Measurements from ENCODE around the gene GPD1.
A peak's percentile ranks its signal among the peaks of the same experiment; 100 is the strongest.
"Not testable (repeated sequence)": the region's sequence is repeated elsewhere in the genome, so short reads cannot be mapped to it uniquely, and the experiment has no call there.

Gene GPD1

DNA sequence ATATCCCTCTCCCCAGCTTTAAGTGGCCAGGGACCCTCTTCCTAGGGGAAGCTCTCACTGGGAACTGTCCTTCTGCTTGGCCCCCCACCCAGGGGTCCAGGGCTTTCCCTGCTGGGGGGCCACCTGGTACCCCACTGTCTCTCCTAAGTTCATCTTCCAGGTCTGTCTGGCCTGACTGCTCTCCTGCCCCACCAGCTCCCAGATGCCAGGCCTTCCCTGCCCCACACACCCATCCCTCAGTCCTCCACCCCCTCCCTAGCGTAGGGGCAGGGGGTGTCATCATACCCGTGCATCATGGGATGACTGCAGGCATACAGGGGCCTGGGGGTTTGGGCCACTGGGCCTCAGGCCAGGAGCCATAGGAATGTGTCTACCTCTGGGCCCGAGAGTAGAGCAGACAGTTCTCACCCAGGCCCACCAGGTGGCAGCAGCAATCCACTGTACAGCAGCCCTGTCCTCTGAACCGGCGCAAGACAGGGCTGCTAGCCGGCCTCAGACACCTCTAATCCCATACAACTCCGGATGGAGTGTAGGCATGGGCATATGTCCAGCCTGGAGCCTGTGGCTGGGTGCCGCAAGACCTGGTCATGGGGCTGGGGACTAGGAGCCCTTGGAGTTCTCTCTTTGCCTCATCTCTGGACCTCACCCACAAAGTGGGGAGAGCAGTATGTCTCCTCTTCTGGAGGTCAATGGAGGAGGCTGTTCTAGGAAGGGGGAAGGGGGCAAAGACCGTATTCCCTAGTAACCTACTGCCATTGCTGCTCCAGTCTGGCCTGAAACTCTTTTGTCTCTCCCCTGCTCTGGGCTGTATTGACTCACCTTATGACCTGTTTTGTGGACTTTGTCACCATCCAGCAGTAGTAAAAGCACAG lies 28.6 kb upstream of the GPD1 start:
- peak; percentile 77 for DNase-seq

DNA sequence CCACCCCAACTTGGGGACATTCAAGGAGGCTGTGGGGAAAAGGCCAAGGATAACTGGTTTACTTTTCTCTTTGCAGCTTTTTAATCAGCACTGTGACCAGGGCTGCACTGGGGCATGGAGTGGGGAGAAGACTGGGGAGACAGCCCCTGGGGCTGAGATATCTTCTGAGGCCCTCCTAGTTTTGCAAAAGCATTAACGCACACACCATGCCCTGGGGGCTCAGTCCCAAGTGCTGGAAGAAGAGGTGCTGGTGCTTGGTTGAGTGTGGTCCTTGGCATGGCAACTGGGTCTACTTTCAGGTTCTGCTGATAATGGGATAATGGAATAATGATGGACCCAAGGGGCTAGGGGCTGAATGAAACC lies 28.0 kb upstream of the GPD1 start:
- DNase-seq: no peak

DNA sequence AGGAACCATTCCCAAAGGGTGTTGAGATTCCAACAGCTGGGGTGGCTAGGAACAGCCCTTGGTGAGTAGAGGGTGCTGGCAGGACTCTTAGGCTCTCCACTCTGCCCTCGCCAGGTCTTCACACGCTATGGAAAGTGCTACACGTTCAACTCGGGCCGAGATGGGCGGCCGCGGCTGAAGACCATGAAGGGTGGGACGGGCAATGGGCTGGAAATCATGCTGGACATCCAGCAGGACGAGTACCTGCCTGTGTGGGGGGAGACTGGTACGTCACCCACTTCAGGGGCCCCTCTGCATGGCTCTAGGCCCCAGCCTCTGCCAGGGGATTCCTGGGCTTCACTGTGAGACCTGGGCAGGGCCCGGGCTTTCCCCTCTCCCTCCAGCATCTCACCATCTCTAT lies 26.7 kb upstream of the GPD1 start:
- no peak for DNase-seq

DNA sequence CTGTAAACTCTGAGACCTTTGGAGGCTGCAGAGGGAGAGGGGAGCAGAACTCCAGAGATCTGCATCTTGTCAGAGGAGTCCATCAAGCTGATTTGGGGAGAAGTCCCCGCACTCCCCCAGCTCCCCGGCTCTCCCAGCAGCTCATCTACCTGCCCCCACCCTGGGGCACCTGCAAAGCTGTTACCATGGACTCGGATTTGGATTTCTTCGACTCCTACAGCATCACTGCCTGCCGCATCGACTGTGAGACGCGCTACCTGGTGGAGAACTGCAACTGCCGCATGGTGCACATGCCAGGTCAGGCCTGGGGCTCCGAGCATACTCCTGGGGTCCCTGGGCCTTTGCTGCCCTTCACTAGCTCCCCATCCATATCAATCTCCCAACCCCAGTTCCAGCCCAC lies 25.5 kb upstream of the GPD1 start:
- no peak for DNase-seq

DNA sequence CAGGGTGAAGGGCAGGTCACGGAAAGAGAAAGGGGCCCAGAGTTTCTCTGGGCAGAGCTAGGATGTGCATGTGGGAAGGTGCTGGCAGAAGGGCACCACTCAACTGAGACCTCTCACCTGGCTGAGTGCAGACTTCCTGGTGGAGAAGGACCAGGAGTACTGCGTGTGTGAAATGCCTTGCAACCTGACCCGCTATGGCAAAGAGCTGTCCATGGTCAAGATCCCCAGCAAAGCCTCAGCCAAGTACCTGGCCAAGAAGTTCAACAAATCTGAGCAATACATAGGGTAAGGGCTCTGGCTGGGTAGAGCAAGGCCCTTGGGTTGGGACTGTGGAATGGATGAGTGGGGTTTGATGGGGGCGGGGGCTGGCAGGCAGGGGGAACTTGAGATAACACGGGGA lies 24.0 kb upstream of the GPD1 start:
- no peak for DNase-seq

DNA sequence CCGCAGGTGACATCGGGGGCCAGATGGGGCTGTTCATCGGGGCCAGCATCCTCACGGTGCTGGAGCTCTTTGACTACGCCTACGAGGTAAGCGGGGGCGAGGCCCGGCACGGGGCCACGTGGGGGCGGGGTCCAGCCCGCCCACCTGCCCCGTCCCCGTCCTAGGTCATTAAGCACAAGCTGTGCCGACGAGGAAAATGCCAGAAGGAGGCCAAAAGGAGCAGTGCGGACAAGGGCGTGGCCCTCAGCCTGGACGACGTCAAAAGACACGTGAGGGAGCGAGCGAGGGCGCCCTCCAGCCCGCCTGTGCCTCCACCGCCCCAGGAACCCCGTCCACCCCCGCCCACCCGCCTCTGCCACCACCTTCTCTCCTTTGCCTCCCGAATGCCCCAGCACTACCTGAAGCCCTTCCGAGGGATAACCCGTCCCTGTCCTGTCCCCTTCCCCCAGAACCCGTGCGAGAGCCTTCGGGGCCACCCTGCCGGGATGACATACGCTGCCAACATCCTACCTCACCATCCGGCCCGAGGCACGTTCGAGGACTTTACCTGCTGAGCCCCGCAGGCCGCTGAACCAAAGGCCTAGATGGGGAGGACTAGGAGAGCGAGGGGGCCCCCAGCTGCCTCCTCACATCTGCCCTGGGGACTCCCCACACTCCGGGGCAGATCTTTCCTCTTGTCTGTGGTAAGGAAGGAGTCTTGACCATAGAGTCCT lies 22.6 kb upstream of the GPD1 start:
- no peak for DNase-seq

DNA sequence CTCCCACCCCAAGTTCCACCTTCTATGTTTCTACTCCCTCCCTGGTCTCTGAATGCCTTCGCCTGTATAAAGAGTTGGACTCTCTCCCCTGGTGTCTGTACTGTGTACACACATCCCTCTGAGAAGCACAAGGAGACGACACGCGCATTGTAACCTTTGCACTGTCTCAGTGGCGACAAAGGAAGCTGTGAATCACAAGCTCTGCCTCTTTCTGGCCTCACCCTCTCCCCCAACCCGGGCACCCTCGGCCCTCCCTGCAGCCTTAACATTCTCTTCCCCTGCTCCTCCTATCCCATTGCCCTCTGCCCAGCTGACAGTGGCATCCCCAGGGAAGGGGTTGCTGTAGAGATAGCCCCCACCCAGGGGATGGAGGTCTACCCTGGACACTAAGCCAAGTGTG lies 21.2 kb upstream of the GPD1 start:
- DNase-seq: no peak

DNA sequence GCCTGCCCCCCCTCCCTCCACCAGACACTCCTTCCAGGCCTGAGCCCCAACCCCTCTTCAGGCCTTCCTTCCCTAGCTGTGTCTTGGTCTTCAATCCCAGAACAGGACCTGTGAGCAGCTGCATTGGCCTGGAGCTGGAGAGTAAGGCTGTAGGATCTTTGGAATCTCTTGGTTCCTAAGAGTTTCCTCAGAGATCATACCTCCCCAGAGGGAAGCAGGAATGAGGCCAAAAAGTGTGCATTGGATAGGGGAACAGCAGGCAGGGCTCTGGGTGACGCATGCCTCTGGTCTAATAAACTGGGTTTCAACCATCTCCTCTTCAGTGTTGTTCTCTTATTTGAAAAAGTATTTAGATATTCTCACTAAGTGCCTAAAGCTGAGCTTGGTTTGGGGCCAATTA lies 20.5 kb upstream of the GPD1 start:
- DNase-seq: no peak

DNA sequence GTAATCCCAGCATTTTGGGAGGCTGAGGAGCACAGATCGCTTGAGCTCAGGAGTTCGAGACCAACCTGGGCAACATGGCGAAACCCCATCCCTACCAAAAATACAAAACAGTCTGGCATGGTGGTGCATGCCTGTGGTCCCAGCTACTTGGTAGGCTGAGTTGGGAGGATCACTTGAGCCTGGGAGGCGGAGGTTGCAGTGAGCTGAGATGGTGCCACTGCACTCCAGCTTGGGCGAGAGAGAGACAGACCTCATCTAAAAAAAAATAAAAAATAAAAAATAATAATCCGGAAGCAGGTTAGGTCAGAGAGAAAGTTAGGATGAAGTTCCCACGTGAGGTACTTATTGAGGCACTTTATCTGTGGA lies 19.4 kb upstream of the GPD1 start:
- DNase-seq: not testable (repeated sequence)

DNA sequence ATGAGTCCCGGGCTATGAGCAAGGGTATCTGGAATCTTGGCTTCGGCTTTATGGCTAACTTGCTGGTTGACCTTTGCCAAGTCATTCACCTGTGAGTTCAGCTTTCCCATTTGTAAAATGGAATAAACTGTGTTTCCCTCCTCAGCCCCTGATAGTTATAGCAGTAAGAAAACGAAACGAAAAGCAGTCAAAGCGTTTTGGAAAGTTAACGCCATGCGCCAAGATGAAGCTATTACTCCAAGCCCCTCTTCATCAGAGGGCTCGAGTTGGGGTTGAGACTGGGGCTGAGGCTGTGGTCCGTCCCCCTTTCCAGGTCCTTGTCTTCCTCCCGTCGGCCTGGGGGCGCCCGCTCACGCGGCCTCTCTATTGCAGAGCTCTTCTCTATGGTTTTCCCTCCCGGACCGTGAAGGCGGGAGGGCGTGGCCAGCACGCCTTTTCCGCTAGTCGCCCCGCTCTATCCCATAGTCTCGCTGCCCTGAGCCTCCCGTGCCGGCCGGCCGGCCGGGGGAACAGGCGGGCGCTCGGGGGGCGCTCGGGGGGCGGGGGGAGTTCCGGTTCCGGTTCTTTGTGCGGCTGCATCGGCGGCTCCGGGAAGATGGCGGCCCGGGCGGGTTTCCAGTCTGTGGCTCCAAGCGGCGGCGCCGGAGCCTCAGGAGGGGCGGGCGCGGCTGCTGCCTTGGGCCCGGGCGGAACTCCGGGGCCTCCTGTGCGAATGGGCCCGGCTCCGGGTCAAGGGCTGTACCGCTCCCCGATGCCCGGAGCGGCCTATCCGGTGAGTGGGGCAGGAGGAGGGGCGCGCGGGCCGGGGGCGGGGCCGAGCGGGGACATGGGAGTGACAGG lies 18.8 kb upstream of the GPD1 start, which contains the start of gene SMARCD1:
Gene SMARCD1 (plus strand): TSS at position 568 of the 840 bp plus-strand sequence. CDS start 28 bp downstream, at position 596.
- DNase-seq: peak; percentile 94

DNA sequence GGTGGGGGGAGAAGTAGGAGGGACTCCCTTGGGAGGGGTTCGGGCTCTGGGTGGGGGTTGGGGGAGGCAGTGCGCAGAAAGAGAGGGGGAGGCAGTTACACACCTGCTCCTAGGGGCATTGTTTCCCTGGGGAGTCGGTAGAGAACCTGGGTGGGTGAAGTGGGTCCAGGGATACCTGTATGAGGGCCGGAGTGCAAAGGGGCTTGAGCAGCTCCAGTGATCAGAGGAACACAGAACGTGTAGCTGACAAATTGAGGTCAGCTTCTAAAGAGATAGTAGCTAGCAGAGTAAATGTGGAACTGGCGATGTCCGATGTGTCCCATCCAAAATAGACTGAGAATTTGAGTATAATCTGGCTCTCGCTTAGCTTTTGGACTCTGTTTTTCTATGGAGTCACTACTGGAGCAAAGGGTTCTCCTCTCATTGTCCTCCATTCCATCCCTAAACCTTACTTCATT lies 18.2 kb upstream of the GPD1 start:
- DNase-seq: no peak

DNA sequence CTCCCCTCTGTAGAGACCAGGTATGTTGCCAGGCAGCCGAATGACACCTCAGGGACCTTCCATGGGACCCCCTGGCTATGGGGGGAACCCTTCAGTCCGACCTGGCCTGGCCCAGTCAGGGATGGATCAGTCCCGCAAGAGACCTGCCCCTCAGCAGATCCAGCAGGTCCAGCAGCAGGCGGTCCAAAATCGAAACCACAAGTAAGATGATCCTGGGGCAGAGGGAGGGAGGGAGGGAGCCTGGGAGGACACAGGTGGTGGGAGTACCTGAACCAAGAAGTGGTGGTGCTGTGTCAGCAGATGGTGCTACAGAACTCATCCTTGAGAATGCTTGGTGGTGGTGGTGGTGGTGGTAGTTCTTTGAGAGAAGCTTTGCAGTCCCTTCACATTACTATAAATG lies 17.7 kb upstream of the GPD1 start:
- DNase-seq: no peak

DNA sequence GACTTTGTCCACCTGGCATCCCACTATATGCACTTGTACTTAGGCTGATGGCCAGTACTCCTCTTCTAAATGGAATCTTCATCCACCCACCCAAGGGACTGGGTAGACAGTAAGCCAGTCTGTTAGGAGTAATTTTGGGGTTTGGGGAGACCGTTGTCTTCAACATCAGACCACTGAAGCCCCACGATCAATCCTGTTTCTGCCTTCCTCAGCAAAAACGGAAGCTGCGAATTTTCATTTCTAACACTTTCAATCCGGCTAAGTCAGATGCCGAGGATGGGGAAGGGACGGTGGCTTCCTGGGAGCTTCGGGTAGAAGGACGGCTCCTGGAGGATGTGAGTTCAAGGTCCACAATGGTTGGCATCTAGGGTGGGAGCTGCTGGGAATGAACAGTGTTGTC lies 16.7 kb upstream of the GPD1 start:
- DNase-seq: no peak

DNA sequence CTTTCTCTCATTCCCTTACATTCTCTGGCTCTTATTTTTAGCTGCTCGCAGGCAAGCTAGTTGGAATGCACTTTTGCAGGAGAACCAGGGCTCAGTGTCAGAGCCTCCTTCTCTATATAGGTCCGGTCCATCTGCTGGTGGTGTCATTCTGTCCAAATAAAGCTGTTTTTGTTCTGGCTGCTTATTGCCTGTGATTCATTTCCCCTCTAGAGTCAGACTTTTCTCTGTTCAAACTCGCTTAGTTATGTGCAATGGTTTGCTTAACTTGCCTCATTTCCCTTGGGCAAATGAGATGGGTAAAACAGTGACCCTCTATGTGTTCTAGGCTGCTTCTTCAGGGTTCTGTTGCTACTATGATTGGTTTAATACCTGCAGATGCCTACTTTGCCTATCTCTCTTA lies 15.8 kb upstream of the GPD1 start:
- peak; percentile 68 for DNase-seq

DNA sequence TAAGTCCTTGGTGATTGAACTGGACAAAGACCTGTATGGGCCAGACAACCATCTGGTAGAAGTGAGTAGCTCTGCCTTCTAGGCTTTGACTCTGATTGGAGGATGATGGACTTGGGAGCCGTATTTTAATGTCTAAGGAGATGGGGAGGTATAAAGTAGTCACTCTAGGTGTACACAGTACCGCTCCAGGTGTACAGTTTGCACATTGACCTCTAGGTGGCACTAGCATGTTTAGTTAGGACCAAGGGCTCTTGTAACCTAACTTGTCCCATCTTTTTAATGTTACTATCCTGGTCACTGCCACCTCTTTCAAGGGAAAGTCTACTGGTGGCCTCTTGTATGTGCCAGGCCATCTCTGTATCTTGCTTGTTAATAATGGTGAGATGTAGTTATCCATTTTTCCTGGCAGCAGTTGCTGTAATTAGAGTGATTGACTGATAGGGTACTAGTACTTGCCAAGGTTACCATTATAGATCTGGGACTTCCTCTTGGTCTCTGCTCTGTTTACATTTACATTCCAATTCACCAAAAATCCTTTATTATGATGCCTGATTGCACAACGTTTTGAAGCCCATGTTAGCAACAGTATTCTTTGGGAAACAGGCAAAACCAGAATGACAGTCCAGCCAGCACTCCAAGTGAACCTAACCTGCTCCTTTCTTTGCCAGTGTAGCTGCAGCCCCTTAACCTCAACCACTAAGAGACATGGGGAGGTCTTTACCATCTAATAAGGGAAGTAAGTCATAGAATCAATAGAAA lies 15.1 kb upstream of the GPD1 start:
- DNase-seq: peak; percentile 50

DNA sequence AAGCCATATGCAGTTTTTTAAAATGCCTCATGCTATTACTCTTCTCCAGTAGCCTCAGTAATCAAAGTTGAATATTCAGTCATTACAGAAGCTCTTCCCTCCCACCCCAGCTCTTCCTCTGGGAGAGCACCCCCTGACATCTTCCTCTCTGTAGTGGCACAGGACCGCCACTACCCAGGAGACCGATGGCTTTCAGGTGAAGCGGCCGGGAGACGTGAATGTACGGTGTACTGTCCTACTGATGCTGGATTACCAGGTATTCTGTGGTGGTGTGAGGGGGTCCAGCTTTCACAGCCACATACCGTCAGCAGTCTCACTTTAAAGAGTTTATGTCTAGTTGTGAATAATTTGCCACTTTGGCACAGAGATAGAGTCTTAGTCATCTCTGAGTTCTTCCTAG lies 14.1 kb upstream of the GPD1 start:
- DNase-seq: no peak

DNA sequence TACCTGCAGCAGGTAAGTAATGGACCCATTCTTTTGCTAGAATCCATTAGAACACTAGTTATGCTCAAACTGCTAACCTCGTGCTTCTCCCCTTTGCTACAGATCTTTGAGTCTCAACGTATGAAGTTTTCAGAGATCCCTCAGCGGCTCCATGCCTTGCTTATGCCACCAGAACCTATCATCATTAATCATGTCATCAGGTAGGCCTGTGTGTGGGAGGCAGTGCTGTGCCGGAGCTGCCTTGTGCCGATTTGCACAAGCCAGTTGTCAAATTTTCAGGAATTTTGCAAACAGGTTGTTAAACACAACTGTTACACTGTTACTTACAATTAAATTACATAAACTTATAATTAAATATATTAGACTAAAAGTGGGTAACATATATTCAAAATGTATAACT lies 13.4 kb upstream of the GPD1 start:
- no peak for DNase-seq

DNA sequence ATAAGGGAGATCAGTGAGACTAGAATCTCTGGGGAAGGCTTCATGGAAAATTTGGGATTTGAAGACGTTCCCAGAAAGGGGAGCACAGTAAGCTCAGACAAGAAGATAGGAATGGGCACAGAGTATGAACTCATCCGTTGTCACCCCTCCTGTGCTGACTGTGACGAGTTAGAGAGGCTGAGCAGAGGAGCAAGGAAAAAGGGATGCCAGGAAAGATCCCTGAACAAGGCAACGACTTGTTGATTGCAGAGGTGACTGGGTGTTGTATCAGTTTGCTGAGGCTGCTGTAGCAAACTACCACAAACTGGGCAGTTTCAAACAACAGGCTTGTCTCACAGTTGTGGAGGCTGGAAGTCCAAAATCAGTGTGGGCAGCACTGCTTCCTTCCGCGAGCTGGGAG lies 5.9 kb upstream of the GPD1 start:
- DNase-seq: no peak

DNA sequence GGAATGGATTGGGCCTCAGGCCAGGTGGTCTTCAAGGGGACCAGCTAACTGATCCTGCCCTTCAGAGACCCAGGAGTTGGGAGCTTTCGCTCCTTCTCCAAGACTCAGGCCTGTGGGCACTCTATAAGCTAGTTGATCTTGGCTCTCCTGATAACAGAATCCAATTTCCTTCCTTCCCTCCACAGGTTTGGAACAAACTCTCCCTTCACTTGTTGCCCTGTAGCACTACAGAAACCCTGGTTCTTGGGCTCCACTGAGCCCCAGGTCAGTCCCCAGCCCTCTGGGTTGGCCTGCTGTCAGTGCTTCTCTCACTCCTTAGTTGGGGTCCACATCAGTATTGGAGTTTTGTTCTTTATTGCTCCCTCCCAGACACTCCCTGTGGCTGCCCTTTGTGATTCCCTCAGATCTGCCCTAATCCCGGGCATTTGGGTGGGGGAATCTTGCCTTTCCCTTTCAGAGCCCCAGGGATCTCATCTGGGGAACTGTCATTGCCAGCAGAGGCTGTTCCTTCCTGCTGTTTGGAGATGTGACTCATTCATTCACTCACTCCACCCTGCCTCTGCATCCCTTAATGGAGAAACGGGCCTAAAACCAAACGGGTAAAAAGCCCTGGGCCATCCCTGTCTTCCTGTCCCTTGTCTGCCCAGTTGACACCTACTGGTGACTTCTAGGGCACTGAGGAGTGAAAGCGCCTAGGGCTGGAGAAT lies 4.4 kb upstream of the GPD1 start:
- DNase-seq: no peak

DNA sequence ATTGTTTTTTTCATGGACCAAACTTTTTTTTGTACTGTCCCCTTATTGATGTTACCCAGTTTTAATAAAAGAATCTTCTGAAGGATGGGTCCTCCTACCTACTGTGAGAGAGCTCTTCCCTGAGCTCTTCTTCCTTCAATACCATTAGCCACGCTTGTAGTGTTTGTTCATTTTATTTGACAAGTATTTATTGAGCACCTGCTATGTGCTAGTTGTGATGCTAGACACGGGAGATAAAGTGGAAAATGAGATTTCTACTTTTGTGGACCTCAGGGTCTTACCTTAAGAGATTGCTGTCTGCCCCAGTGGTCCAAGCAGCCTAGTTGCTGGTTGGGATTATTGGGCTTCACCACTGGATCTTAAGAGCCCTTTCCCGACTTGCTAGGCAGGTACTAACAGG lies 3.2 kb upstream of the GPD1 start:
- no peak for DNase-seq

DNA sequence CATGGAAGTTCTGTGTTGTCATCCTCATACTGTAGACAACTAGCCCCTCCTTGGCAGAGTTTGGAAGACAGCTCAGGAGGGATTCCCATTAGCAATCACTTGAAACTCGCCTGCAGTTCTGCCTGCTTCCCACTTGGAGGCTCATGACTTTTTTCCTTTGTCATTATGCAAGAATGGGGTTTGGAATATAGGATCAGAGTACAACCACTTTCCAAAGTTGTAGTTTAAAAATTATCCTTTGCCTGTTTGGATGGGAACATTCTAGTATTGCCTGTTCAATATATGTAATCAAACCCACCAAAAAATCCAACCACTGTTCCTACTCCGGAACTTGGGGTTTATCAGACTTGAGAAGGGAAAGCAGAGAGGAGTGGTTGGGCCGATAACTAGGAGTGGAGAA lies 2.1 kb upstream of the GPD1 start:
- peak; percentile 52 for DNase-seq

DNA sequence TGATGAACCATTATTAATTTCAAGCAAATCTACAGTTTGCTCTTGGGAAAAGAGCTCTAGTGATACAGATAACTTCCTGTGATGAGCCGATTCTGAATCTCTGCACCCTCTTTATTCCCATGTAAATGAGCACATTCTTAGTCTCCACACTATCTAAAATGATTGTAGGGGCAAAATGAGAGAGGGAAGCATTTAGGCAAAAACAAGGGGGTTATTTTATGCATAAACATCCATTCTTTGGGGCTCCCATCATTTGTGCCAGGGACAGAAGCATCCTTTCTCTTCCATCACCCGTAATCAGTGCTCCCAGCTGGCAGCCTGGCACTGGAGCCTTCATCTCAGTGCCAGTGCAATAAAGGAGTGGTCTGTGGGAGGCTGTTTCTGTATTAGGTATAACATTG lies 1.7 kb upstream of the GPD1 start:
- DNase-seq: no peak
